ENCODE data around the gene CTNNA2. TPM values are rescaled to one million over a fixed set of nuclear protein-coding genes. Genes with fewer than 3 reads are reported as not detected.
A peak's percentile ranks its signal among the peaks of the same experiment; 100 is the strongest.

Gene CTNNA2
- polyA plus RNA-seq, 2 of the 4 experiments (the other 2 are of a cell fraction): 0.50 to 0.94 TPM

- ATAC-seq (no peak), FAIRE-seq (no peak), DNase-seq (ENCODE audit: low read depth in 1 of 2, low spot score in 1 of 2) (no peak)
- no peak overlapping the region for H3K27ac ChIP-seq
- no peak overlapping the region for H3K4me3 ChIP-seq
- POLR2A ChIA-PET: no interaction called here
- CTCF ChIA-PET: no interaction called here
- TF ChIP-seq, protein P1, sequence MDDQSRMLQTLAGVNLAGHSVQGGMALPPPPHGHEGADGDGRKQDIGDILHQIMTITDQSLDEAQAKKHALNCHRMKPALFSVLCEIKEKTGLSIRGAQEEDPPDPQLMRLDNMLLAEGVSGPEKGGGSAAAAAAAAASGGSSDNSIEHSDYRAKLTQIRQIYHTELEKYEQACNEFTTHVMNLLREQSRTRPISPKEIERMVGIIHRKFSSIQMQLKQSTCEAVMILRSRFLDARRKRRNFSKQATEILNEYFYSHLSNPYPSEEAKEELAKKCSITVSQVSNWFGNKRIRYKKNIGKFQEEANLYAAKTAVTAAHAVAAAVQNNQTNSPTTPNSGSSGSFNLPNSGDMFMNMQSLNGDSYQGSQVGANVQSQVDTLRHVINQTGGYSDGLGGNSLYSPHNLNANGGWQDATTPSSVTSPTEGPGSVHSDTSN (IDR thresholded peaks at IDR 0.05): no peak
- no peak for TF ChIP-seq JUN (IDR thresholded peaks at IDR 0.05)
- no peak for TF ChIP-seq NR3C1 (IDR thresholded peaks at IDR 0.05)
- no peak for TF ChIP-seq FOSB (CRISPR knock-in tag; IDR thresholded peaks at IDR 0.05)
- no peak for TF ChIP-seq ZC3H11A (IDR thresholded peaks at IDR 0.05)
- TF ChIP-seq RAD21 (conservative IDR thresholded peaks at IDR 0.05 in 1 of 2, IDR thresholded peaks at IDR 0.05 in 1 of 2): no peak
- no peak for TF ChIP-seq KDM5A (IDR thresholded peaks at IDR 0.05)
- TF ChIP-seq, protein P2, sequence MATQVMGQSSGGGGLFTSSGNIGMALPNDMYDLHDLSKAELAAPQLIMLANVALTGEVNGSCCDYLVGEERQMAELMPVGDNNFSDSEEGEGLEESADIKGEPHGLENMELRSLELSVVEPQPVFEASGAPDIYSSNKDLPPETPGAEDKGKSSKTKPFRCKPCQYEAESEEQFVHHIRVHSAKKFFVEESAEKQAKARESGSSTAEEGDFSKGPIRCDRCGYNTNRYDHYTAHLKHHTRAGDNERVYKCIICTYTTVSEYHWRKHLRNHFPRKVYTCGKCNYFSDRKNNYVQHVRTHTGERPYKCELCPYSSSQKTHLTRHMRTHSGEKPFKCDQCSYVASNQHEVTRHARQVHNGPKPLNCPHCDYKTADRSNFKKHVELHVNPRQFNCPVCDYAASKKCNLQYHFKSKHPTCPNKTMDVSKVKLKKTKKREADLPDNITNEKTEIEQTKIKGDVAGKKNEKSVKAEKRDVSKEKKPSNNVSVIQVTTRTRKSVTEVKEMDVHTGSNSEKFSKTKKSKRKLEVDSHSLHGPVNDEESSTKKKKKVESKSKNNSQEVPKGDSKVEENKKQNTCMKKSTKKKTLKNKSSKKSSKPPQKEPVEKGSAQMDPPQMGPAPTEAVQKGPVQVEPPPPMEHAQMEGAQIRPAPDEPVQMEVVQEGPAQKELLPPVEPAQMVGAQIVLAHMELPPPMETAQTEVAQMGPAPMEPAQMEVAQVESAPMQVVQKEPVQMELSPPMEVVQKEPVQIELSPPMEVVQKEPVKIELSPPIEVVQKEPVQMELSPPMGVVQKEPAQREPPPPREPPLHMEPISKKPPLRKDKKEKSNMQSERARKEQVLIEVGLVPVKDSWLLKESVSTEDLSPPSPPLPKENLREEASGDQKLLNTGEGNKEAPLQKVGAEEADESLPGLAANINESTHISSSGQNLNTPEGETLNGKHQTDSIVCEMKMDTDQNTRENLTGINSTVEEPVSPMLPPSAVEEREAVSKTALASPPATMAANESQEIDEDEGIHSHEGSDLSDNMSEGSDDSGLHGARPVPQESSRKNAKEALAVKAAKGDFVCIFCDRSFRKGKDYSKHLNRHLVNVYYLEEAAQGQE (IDR thresholded peaks at IDR 0.05): no peak
- no peak for TF ChIP-seq PHF8 (IDR thresholded peaks at IDR 0.05; ENCODE audit: borderline replicate concordance, low read depth)
- TF ChIP-seq HDAC2 (IDR thresholded peaks at IDR 0.05): no peak
- no peak for TF ChIP-seq ZFP36 (IDR thresholded peaks at IDR 0.05; ENCODE audit: borderline replicate concordance, partially characterized antibody)
- no peak for TF ChIP-seq GATA3 (IDR thresholded peaks at IDR 0.05; ENCODE audit: borderline replicate concordance)
- no peak for TF ChIP-seq MAFK (IDR thresholded peaks at IDR 0.05; ENCODE audit: partially characterized antibody)
- no peak for TF ChIP-seq EHF (CRISPR knock-in tag; IDR thresholded peaks at IDR 0.05)
- no peaks in the 10 kb centered on the region for H3K4me1 ChIP-seq
- WGBS (ENCODE audit: missing lambda C conversion rate): 15% methylated on average over 3 of the region's 3 CpGs
- H3K9me3 ChIP-seq: peaks cover 3% of the 10 kb centered on the region; the same call in 1 of the 3 replicates
- no peak overlapping the region for H3K4me2 ChIP-seq
These were observed 1055.2 kb downstream of the CTNNA2 start for GRCh38 chr2:80568011-80568410.

DNA sequence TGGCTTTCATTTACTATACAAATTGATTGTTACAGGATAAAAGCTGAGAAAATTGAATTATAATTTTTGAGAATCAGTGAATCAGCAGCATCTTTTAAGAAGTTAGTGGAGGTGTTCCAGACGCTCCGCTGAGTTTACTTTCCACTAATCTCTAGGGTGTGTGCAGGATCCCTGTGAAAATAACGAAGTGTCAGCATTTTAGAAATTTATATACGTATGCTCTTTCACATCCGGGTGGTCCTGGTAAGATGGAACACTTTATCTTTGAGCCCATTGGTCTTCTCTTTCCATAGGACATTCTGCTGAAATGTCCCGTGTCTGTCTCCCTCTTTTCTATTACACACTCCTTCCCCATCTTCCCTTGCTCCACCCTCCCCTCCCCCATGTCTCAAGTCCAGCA, 1060.3 kb downstream of the CTNNA2 start:
- CTCF ChIA-PET: no interaction called here
- ATAC-seq: no peak
- peak; percentile 64 for TF ChIP-seq MAFK (IDR thresholded peaks at IDR 0.05; ENCODE audit: partially characterized antibody)
- TF ChIP-seq, protein P3, sequence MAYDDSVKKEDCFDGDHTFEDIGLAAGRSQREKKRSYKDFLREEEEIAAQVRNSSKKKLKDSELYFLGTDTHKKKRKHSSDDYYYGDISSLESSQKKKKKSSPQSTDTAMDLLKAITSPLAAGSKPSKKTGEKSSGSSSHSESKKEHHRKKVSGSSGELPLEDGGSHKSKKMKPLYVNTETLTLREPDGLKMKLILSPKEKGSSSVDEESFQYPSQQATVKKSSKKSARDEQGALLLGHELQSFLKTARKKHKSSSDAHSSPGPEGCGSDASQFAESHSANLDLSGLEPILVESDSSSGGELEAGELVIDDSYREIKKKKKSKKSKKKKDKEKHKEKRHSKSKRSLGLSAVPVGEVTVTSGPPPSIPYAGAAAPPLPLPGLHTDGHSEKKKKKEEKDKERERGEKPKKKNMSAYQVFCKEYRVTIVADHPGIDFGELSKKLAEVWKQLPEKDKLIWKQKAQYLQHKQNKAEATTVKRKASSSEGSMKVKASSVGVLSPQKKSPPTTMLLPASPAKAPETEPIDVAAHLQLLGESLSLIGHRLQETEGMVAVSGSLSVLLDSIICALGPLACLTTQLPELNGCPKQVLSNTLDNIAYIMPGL (CRISPR knock-in tag; IDR thresholded peaks at IDR 0.05; ENCODE audit: borderline replicate concordance): no peak
- TF ChIP-seq, protein P1 (IDR thresholded peaks at IDR 0.05): no peak

DNA sequence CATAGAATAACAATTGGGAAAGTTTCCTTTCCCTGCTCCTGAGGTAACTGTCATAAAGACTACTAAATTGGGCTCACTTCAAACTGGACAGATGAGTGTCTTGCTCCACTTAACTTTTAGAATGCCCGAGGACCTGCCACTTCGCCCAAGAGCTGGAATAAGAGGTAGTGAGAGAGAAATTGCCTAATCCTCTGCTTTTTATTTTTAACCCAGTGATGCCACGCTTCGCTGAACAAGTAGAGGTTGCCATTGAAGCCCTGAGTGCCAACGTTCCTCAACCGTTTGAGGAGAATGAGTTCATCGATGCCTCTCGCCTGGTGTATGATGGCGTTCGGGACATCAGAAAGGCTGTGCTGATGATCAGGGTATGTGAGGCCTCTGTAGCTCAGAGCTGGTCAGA, 1061.1 kb downstream of the CTNNA2 start:
- H3K27ac ChIP-seq: no peak overlapping the region
- DNase-seq (ENCODE audit: low read depth in 1 of 2, low spot score in 1 of 2): no peak
- no peaks in the 10 kb centered on the region for H3K4me1 ChIP-seq
- no peak for FAIRE-seq
- ChIA-PET CTCF (no interaction called here), POLR2A (no interaction called here)
- no peak overlapping the region for H3K4me2 ChIP-seq
- H3K4me3 ChIP-seq: no peak overlapping the region
- ATAC-seq: no peak
- WGBS (ENCODE audit: missing lambda C conversion rate): 26% methylated on average over 10 of the region's 10 CpGs
- H3K9me3 ChIP-seq: peaks cover 4% of the 10 kb centered on the region; the same call in 1 of the 3 replicates
- TF ChIP-seq HOXB5 (CRISPR knock-in tag; IDR thresholded peaks at IDR 0.05): no peak
- no peak for TF ChIP-seq RAD21 (conservative IDR thresholded peaks at IDR 0.05 in 1 of 2, IDR thresholded peaks at IDR 0.05 in 1 of 2)
- no peak for TF ChIP-seq PHF8 (IDR thresholded peaks at IDR 0.05; ENCODE audit: borderline replicate concordance, low read depth)
- TF ChIP-seq HOXB13 (CRISPR knock-in tag; IDR thresholded peaks at IDR 0.05; ENCODE audit: low read depth): no peak
- TF ChIP-seq ZFP36 (IDR thresholded peaks at IDR 0.05; ENCODE audit: borderline replicate concordance, partially characterized antibody): no peak
- no peak for TF ChIP-seq JUNB (IDR thresholded peaks at IDR 0.05)
- TF ChIP-seq HES2 (IDR thresholded peaks at IDR 0.05): no peak
- TF ChIP-seq, protein P4, sequence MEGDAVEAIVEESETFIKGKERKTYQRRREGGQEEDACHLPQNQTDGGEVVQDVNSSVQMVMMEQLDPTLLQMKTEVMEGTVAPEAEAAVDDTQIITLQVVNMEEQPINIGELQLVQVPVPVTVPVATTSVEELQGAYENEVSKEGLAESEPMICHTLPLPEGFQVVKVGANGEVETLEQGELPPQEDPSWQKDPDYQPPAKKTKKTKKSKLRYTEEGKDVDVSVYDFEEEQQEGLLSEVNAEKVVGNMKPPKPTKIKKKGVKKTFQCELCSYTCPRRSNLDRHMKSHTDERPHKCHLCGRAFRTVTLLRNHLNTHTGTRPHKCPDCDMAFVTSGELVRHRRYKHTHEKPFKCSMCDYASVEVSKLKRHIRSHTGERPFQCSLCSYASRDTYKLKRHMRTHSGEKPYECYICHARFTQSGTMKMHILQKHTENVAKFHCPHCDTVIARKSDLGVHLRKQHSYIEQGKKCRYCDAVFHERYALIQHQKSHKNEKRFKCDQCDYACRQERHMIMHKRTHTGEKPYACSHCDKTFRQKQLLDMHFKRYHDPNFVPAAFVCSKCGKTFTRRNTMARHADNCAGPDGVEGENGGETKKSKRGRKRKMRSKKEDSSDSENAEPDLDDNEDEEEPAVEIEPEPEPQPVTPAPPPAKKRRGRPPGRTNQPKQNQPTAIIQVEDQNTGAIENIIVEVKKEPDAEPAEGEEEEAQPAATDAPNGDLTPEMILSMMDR (IDR thresholded peaks at IDR 0.05): no peak
- TF ChIP-seq, protein P5, sequence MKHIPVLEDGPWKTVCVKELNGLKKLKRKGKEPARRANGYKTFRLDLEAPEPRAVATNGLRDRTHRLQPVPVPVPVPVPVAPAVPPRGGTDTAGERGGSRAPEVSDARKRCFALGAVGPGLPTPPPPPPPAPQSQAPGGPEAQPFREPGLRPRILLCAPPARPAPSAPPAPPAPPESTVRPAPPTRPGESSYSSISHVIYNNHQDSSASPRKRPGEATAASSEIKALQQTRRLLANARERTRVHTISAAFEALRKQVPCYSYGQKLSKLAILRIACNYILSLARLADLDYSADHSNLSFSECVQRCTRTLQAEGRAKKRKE (CRISPR knock-in tag; IDR thresholded peaks at IDR 0.05; ENCODE audit: low read depth): no peak
- no peak for TF ChIP-seq EHF (CRISPR knock-in tag; IDR thresholded peaks at IDR 0.05)
- no peak for TF ChIP-seq FOXS1 (CRISPR knock-in tag; IDR thresholded peaks at IDR 0.05)

More for the DNA sequence above, 1060.3 kb downstream of the CTNNA2 start:
- Histone ChIP-seq H3K4me1 (no peaks in the 10 kb centered on the region), H3K4me2 (no peak overlapping the region), H3K9me3 (peaks cover 4% of the 10 kb centered on the region; the same call in 1 of the 3 replicates), H3K4me3 (no peak overlapping the region), H3K27ac (no peak overlapping the region)
- 15% methylated on average over 6 of the region's 6 CpGs for WGBS (ENCODE audit: missing lambda C conversion rate)
- FAIRE-seq (no peak), DNase-seq (ENCODE audit: low read depth in 1 of 2, low spot score in 1 of 2) (no peak)
- POLR2A ChIA-PET: no interaction called here

Data from A549 (cell line).